Parathyroid adenoma (tissue), 2 donors: ENCODE measurements around the gene PLRG1.

Experiments used
- H2AFZ ChIP-seq: fragments of 300-600 bp; sonication (generic); one replicate; pipeline ENCODE4 v1.7.0; 2017; ENCODE audit warnings: antibody characterized with exemption, mild to moderate bottlenecking
- H3K27ac ChIP-seq: fragments of 300-600 bp; sonication (generic); one replicate; pipeline ENCODE4 v1.7.0; 2017
- H3K27me3 ChIP-seq: fragments of 300-600 bp; sonication (generic); one replicate; pipeline ENCODE4 v1.7.0; 2017; ENCODE audit warnings: low read length; ENCODE audit not compliant: control insufficient read depth, insufficient read depth
- H3K36me3 ChIP-seq: fragments of 300-600 bp; sonication (generic); one replicate; pipeline ENCODE4 v1.7.0; 2017; ENCODE audit warnings: low read length; ENCODE audit not compliant: control insufficient read depth, insufficient read depth
- H3K4me1 ChIP-seq: fragments of 300-600 bp; sonication (generic); one replicate; pipeline ENCODE4 v1.7.0; 2017; ENCODE audit warnings: control low read depth
- H3K4me2 ChIP-seq: fragments of 300-600 bp; sonication (generic); one replicate; pipeline ENCODE4 v1.7.0; 2017; ENCODE audit warnings: low read length
- H3K4me3 ChIP-seq: fragments of 300-600 bp; sonication (generic); one replicate; pipeline ENCODE4 v1.7.0; 2017; ENCODE audit warnings: low read depth, low read length
- H3K79me2 ChIP-seq: fragments of 300-600 bp; sonication (generic); one replicate; pipeline ENCODE4 v1.7.0; 2017; ENCODE audit warnings: control low read depth
- H3K9ac ChIP-seq: fragments of 300-600 bp; sonication (generic); one replicate; pipeline ENCODE4 v1.7.0; 2017; ENCODE audit warnings: mild to moderate bottlenecking
- H3K9me3 ChIP-seq: fragments of 300-600 bp; sonication (generic); one replicate; pipeline ENCODE4 v1.7.0; 2017; ENCODE audit warnings: low read length; ENCODE audit not compliant: control insufficient read depth
- CTCF ChIP-seq: fragments of 300-600 bp; sonication (generic); IDR thresholded peaks from one replicate; pipeline ENCODE4 v1.7.0; 2017; ENCODE audit warnings: antibody characterized with exemption, mild to moderate bottlenecking
- donor health status: primary hyperparathyroidism.

PLRG1 gene

GRCh38 chr4:154487145-154487544, 63.1 kb downstream of the PLRG1 start:
- H3K4me2 ChIP-seq, result no peak overlapping the region
- peaks cover 8% of the 10 kb centered on the region for H3K27me3 ChIP-seq
- no peak overlapping the region for H3K4me3 ChIP-seq
- no peak for TF ChIP-seq CTCF
- H3K79me2 ChIP-seq, result no peaks in the 10 kb centered on the region
- H3K9ac ChIP-seq, result no peak overlapping the region
- no peaks in the 10 kb centered on the region for H3K9me3 ChIP-seq
- H3K4me1 ChIP-seq, result no peaks in the 10 kb centered on the region
- H2AFZ ChIP-seq, result no peak overlapping the region
- H3K36me3 ChIP-seq, result no peaks in the 10 kb centered on the region
- no peak overlapping the region for H3K27ac ChIP-seq

- no peaks in the 10 kb centered on the region for H3K4me1 ChIP-seq
- no peak overlapping the region for H3K4me2 ChIP-seq
- no peak overlapping the region for H3K9ac ChIP-seq
- H3K9me3 ChIP-seq, result no peaks in the 10 kb centered on the region
- no peaks in the 10 kb centered on the region for H3K36me3 ChIP-seq
- peaks cover 5% of the 10 kb centered on the region for H3K27me3 ChIP-seq
- no peak for TF ChIP-seq CTCF
- no peak overlapping the region for H3K27ac ChIP-seq
- no peak overlapping the region for H3K4me3 ChIP-seq
- no peaks in the 10 kb centered on the region for H3K79me2 ChIP-seq
- no peak overlapping the region for H2AFZ ChIP-seq
These were observed 65.0 kb downstream of the PLRG1 start for GRCh38 chr4:154485127-154485773.
